Neural cell (in vitro differentiated cells): Measurements from ENCODE around the gene IHH. TPM values are rescaled to one million over a fixed set of nuclear protein-coding genes. Genes with fewer than 3 reads are reported as not detected.

ENCODE experiments used
- H2AFZ ChIP-seq: fragments of 200-600, 300-800 bp; sonication (generic), shearing (Covaris generic); 2 replicates; pipeline ENCODE4 v1.6.0; 2014; ENCODE audit warnings: low read depth, mild to moderate bottlenecking, antibody characterized with exemption, low read length, moderate library complexity
- H3F3A ChIP-seq: fragments of 200-600 bp; shearing (Covaris generic); 2 replicates; pipeline ENCODE4 v1.6.1; 2016; ENCODE audit warnings: mild to moderate bottlenecking, moderate library complexity, mixed read lengths, antibody characterized with exemption, low read length; ENCODE audit not compliant: insufficient read depth, poor library complexity, severe bottlenecking
- H3K27ac ChIP-seq: fragments of 200-600, 300-800 bp; sonication (generic), shearing (Covaris generic); 2 replicates; pipeline ENCODE4 v1.5.1; 2014; ENCODE audit warnings: mild to moderate bottlenecking, low read length, moderate library complexity
- H3K27me3 ChIP-seq: fragments of 300-800, 200-600 bp; sonication (generic), shearing (Covaris generic); 2 replicates; pipeline ENCODE4 v1.6.0; 2014; ENCODE audit warnings: mild to moderate bottlenecking, low read depth, low read length, moderate library complexity; ENCODE audit not compliant: insufficient read depth
- H3K36me3 ChIP-seq: fragments of 300-800, 200-600 bp; sonication (generic), shearing (Covaris generic); 2 replicates; pipeline ENCODE4 v1.5.1; 2014; ENCODE audit warnings: mild to moderate bottlenecking, antibody characterized with exemption, low read length, moderate library complexity; ENCODE audit not compliant: insufficient read depth
- H3K4me2 ChIP-seq: fragments of 300-800, 200-600 bp; sonication (generic), shearing (Covaris generic); 2 replicates; pipeline ENCODE4 v1.6.0; 2014; ENCODE audit warnings: mild to moderate bottlenecking, low read length
- H3K4me3 ChIP-seq: fragments of 300-800, 200-600 bp; sonication (generic), shearing (Covaris generic); 2 replicates; pipeline ENCODE4 v1.5.1; 2014; ENCODE audit warnings: mild to moderate bottlenecking, low read length, moderate library complexity
- H3K79me2 ChIP-seq: fragments of 200-600 bp; shearing (Covaris generic); replicated peaks from 2 replicates; pipeline ENCODE4 v1.6.0; 2014; ENCODE audit warnings: mild to moderate bottlenecking, low read length, moderate library complexity; ENCODE audit not compliant: insufficient read depth
- H3K9ac ChIP-seq: fragments of 300-800, 200-600 bp; sonication (generic), shearing (Covaris generic); 2 replicates; pipeline ENCODE4 v1.6.1; 2016; ENCODE audit warnings: mild to moderate bottlenecking, low read length, mixed read lengths
- H3K9me2 ChIP-seq: fragments of 200-600 bp; shearing (Covaris generic); 2 replicates; pipeline ENCODE4 v1.6.1; 2016; ENCODE audit warnings: mild to moderate bottlenecking, low read length, mixed read lengths; ENCODE audit not compliant: insufficient read depth
- H3K9me3 ChIP-seq: fragments of 200-600, 300-800 bp; sonication (generic), shearing (Covaris generic); 2 replicates; pipeline ENCODE4 v1.6.1; 2016; ENCODE audit warnings: mild to moderate bottlenecking, mixed run types, low read length, moderate library complexity, mixed read lengths
- H4K20me1 ChIP-seq: fragments of 200-600 bp; shearing (Covaris generic); 2 replicates; pipeline ENCODE4 v1.6.1; 2016; ENCODE audit warnings: mild to moderate bottlenecking, mixed run types; ENCODE audit not compliant: insufficient read depth
- CTCF ChIP-seq: fragments of 450-650 bp; IDR thresholded peaks from 2 replicates; pipeline ENCODE4 v1.5.1; 2014; ENCODE audit warnings: antibody characterized with exemption, mild to moderate bottlenecking, moderate library complexity; ENCODE audit not compliant: poor library complexity, severe bottlenecking
- EP300 ChIP-seq: fragments of 450-650 bp; conservative IDR thresholded peaks from 2 replicates; pipeline ENCODE4 v1.6.1; 2014; ENCODE audit warnings: antibody characterized with exemption, mild to moderate bottlenecking, moderate library complexity; ENCODE audit not compliant: poor library complexity, severe bottlenecking
- EZH2 ChIP-seq: fragments of 200-600, 300-800 bp; shearing (Covaris generic), sonication (generic); IDR thresholded peaks from 2 replicates; pipeline ENCODE4 v1.6.1; 2014; ENCODE audit warnings: antibody characterized with exemption, low read length, borderline replicate concordance, mild to moderate bottlenecking; ENCODE audit not compliant: insufficient read depth, poor library complexity, severe bottlenecking
- MXI1 ChIP-seq: fragments of 450-650 bp; conservative IDR thresholded peaks from 2 replicates; pipeline ENCODE4 v1.6.1; 2014; ENCODE audit warnings: antibody characterized with exemption, mild to moderate bottlenecking; ENCODE audit not compliant: poor library complexity, severe bottlenecking
- POLR2AphosphoS5 ChIP-seq: IDR thresholded peaks from 2 replicates; pipeline ENCODE4 v1.6.1; 2012
- RAD21 ChIP-seq: fragments of 450-650 bp; conservative IDR thresholded peaks from 2 replicates; pipeline ENCODE4 v1.6.1; 2014; ENCODE audit warnings: antibody characterized with exemption, mild to moderate bottlenecking, moderate library complexity
- REST ChIP-seq: IDR thresholded peaks from 2 replicates; pipeline ENCODE4 v1.6.1; 2012; ENCODE audit warnings: borderline replicate concordance
- SMC3 ChIP-seq: fragments of 450-650 bp; conservative IDR thresholded peaks from 2 replicates; pipeline ENCODE4 v1.6.1; 2014; ENCODE audit warnings: antibody characterized with exemption, mild to moderate bottlenecking, moderate library complexity; ENCODE audit not compliant: poor library complexity
- TAF1 ChIP-seq: IDR thresholded peaks from 2 replicates; pipeline ENCODE4 v1.6.1; 2012; ENCODE audit warnings: low read depth
- polyA plus RNA-seq: library from polyadenylated mRNA; depleted of rRNA; stranded (reverse); fragments of >200 nt; gene quantifications from 2 replicates; pipeline ENCODE4 v1.2.3, GENCODE V29; 2014

The IHH gene
- polyA plus RNA-seq, 1 donor from 2014 or later: not detected

GRCh38 chr2:219034823-219035222, 25.9 kb downstream of the IHH start:
- no peaks in the 10 kb centered on the region for H3K9me3 ChIP-seq
- no peak overlapping the region for H3K4me3 ChIP-seq
- H3K9ac ChIP-seq: no peak overlapping the region
- no peak overlapping the region for H3K4me2 ChIP-seq
- no peaks in the 10 kb centered on the region for H3K36me3 ChIP-seq
- H3K79me2 ChIP-seq: no peaks in the 10 kb centered on the region
- no peak overlapping the region for H3K27ac ChIP-seq
- H3F3A ChIP-seq: no peaks in the 10 kb centered on the region
- H3K9me2 ChIP-seq: no peaks in the 10 kb centered on the region
- no peaks in the 10 kb centered on the region for H3K27me3 ChIP-seq
- TF ChIP-seq EZH2 (no peak), REST (no peak), RAD21 (no peak), SMC3 (no peak), MXI1 (no peak), TAF1 (no peak), POLR2AphosphoS5 (no peak), CTCF (no peak), EP300 (no peak)
- no peaks in the 10 kb centered on the region for H4K20me1 ChIP-seq
- H2AFZ ChIP-seq: no peak overlapping the region

GRCh38 chr2:219032051-219032745, 28.5 kb downstream of the IHH start:
- H3K4me2 ChIP-seq: no peak overlapping the region
- H3K9me3 ChIP-seq: no peaks in the 10 kb centered on the region

More at GRCh38 chr2:219032051-219032745, 28.5 kb downstream of the IHH start:
- no peaks in the 10 kb centered on the region for H3K79me2 ChIP-seq
- H3K36me3 ChIP-seq: no peaks in the 10 kb centered on the region
- no peak overlapping the region for H3K9ac ChIP-seq
- H3K4me3 ChIP-seq: no peak overlapping the region
- no peaks in the 10 kb centered on the region for H3F3A ChIP-seq
- H3K27me3 ChIP-seq: no peaks in the 10 kb centered on the region
- no peak for TF ChIP-seq EP300
- no peak for TF ChIP-seq TAF1
- TF ChIP-seq REST: no peak
- no peak for TF ChIP-seq RAD21
- H3K9me2 ChIP-seq: no peaks in the 10 kb centered on the region
- no peak overlapping the region for H3K27ac ChIP-seq
- no peaks in the 10 kb centered on the region for H4K20me1 ChIP-seq
- no peak overlapping the region for H2AFZ ChIP-seq
